GM19025 (cell line): ENCODE measurements around the gene FCGR3B.
A peak's percentile ranks its signal among the peaks of the same experiment; 100 is the strongest.
"Not testable (repeated sequence)": the region's sequence is repeated elsewhere in the genome, so short reads cannot be mapped to it uniquely, and the experiment has no call there.

Experiments used
- ATAC-seq: cut with Tn5 transposase; IDR thresholded peaks from one replicate; pipeline ENCODE4 v1.9.1; 2021; ENCODE audit warnings: mild to moderate bottlenecking, low read depth, moderate library complexity; ENCODE audit not compliant: unreplicated experiment

FCGR3B gene

GRCh38 chr1:161631076-161631475 lies at the start of gene FCGR3B:
Gene FCGR3B (minus strand): TSS chr1:161631176. CDS start chr1:161631094, 82 bp downstream.
- no peak for ATAC-seq

GRCh38 chr1:161678500-161678899 lies 47.5 kb upstream of the FCGR3B start:
- no peak for ATAC-seq

- ATAC-seq, result no peak
Observed at GRCh38 chr1:161676958-161677689, 46.1 kb upstream of the FCGR3B start.

GRCh38 chr1:161676441-161676840 lies 45.5 kb upstream of the FCGR3B start:
- ATAC-seq, result no peak

- not testable (repeated sequence) for ATAC-seq
Observed at GRCh38 chr1:161674908-161675307, 43.9 kb upstream of the FCGR3B start.

GRCh38 chr1:161674447-161674846 lies 43.5 kb upstream of the FCGR3B start:
- not testable (repeated sequence) for ATAC-seq

GRCh38 chr1:161673437-161673836 lies 42.5 kb upstream of the FCGR3B start:
- not testable (repeated sequence) for ATAC-seq

- ATAC-seq, result not testable (repeated sequence)
Observed at GRCh38 chr1:161671045-161672020, 40.4 kb upstream of the FCGR3B start.

- not testable (repeated sequence) for ATAC-seq
Observed at GRCh38 chr1:161664689-161665088, 33.7 kb upstream of the FCGR3B start.

GRCh38 chr1:161663569-161663968 lies 32.6 kb upstream of the FCGR3B start:
- not testable (repeated sequence) for ATAC-seq

- peak; percentile 74 for ATAC-seq
Observed at GRCh38 chr1:161662684-161663339, 31.8 kb upstream of the FCGR3B start, which contains the start of gene FCGR2B. Gene FCGR2B (plus strand): TSS chr1:161663143. CDS start chr1:161663242, 99 bp downstream.

- ATAC-seq, result not testable (repeated sequence)
Observed at GRCh38 chr1:161661660-161662311, 30.8 kb upstream of the FCGR3B start.

GRCh38 chr1:161658524-161658923 lies 27.5 kb upstream of the FCGR3B start:
- ATAC-seq, result not testable (repeated sequence)

- not testable (repeated sequence) for ATAC-seq
Observed at GRCh38 chr1:161653971-161654370, 23.0 kb upstream of the FCGR3B start.

GRCh38 chr1:161653541-161653940 lies 22.6 kb upstream of the FCGR3B start:
- not testable (repeated sequence) for ATAC-seq

GRCh38 chr1:161647507-161648360 lies 16.8 kb upstream of the FCGR3B start:
- ATAC-seq, result not testable (repeated sequence)

- not testable (repeated sequence) for ATAC-seq
Observed at GRCh38 chr1:161644855-161645254, 13.9 kb upstream of the FCGR3B start.

- ATAC-seq, result not testable (repeated sequence)
Observed at GRCh38 chr1:161643481-161644208, 12.7 kb upstream of the FCGR3B start.
